ENCODE data around the gene GRXCR2.

Gene GRXCR2

GRCh38 chr5:145917288-145917687 lies 44.5 kb upstream of the GRXCR2 start:
- no peak overlapping the region for H3K4me3 ChIP-seq (ENCODE audit: control insufficient read depth, low read depth, low read length)
- no peak for DNase-seq (ENCODE audit: low read depth)
- no peak for TF ChIP-seq CTCF (conservative IDR thresholded peaks at IDR 0.05; ENCODE audit: control insufficient read depth, insufficient read depth, low read depth, low read length)

GRCh38 chr5:145915970-145916638 lies 43.3 kb upstream of the GRXCR2 start:
- no peak overlapping the region for H3K4me3 ChIP-seq (ENCODE audit: control insufficient read depth, low read depth, low read length)
- DNase-seq (ENCODE audit: low read depth), result no peak
- no peak for TF ChIP-seq CTCF (conservative IDR thresholded peaks at IDR 0.05; ENCODE audit: control insufficient read depth, insufficient read depth, low read depth, low read length)

GRCh38 chr5:145913701-145914100 lies 40.9 kb upstream of the GRXCR2 start:
- no peak for DNase-seq (ENCODE audit: low read depth)
- no peak for TF ChIP-seq CTCF (conservative IDR thresholded peaks at IDR 0.05; ENCODE audit: control insufficient read depth, insufficient read depth, low read depth, low read length)
- H3K4me3 ChIP-seq (ENCODE audit: control insufficient read depth, low read depth, low read length), result no peak overlapping the region

- H3K4me3 ChIP-seq (ENCODE audit: control insufficient read depth, low read depth, low read length), result no peak overlapping the region
- no peak for TF ChIP-seq CTCF (conservative IDR thresholded peaks at IDR 0.05; ENCODE audit: control insufficient read depth, insufficient read depth, low read depth, low read length)
- no peak for DNase-seq (ENCODE audit: low read depth)
Observed at GRCh38 chr5:145912594-145912993, 39.8 kb upstream of the GRXCR2 start.

- TF ChIP-seq CTCF (conservative IDR thresholded peaks at IDR 0.05; ENCODE audit: control insufficient read depth, insufficient read depth, low read depth, low read length), result no peak
- no peak overlapping the region for H3K4me3 ChIP-seq (ENCODE audit: control insufficient read depth, low read depth, low read length)
- DNase-seq (ENCODE audit: low read depth), result no peak
Observed at GRCh38 chr5:145912019-145912418, 39.2 kb upstream of the GRXCR2 start.

GRCh38 chr5:145911164-145911563 lies 38.4 kb upstream of the GRXCR2 start:
- no peak for TF ChIP-seq CTCF (conservative IDR thresholded peaks at IDR 0.05; ENCODE audit: control insufficient read depth, insufficient read depth, low read depth, low read length)
- no peak overlapping the region for H3K4me3 ChIP-seq (ENCODE audit: control insufficient read depth, low read depth, low read length)
- no peak for DNase-seq (ENCODE audit: low read depth)

Measured in fibroblast of mammary gland (primary cell).